ENCODE measurements around the gene TNFAIP8L3. TPM values are rescaled to one million over a fixed set of nuclear protein-coding genes. Genes with fewer than 3 reads are reported as not detected.

The TNFAIP8L3 gene
- total RNA-seq, 1 experiment from 2014 or later, result not detected

GRCh38 chr15:51092480-51093040, 2.1 kb downstream of the TNFAIP8L3 start:
- Histone ChIP-seq H3K4me3 (ENCODE audit: low read length) (no peak overlapping the region), H3K27me3 (ENCODE audit: low read length) (no peaks in the 10 kb centered on the region), H3K4me2 (ENCODE audit: low read depth, low read length, poor library complexity, severe bottlenecking) (no peak overlapping the region), H3K79me2 (ENCODE audit: low read length) (no peaks in the 10 kb centered on the region), H3K9ac (ENCODE audit: low read length) (no peak overlapping the region), H3K9me3 (ENCODE audit: low read length) (no peaks in the 10 kb centered on the region), H2AFZ (ENCODE audit: low read length) (no peak overlapping the region), H4K20me1 (ENCODE audit: insufficient read depth, low read depth, low read length) (no peaks in the 10 kb centered on the region), H3K4me1 (ENCODE audit: low read length) (no peaks in the 10 kb centered on the region), H3K36me3 (ENCODE audit: insufficient read depth, low read length) (no peaks in the 10 kb centered on the region), H3K27ac (ENCODE audit: low read length) (no peak overlapping the region), H3K9me2 (replicated peaks; ENCODE audit: insufficient read depth, low read length) (no peaks in the 10 kb centered on the region)
- DNase-seq, result no peak

GRCh38 chr15:51090753-51091152, 4.0 kb downstream of the TNFAIP8L3 start:
- H3K79me2 ChIP-seq (ENCODE audit: low read length), result no peaks in the 10 kb centered on the region
- no peaks in the 10 kb centered on the region for H3K27me3 ChIP-seq (ENCODE audit: low read length)
- H3K4me3 ChIP-seq (ENCODE audit: low read length), result no peak overlapping the region
- no peaks in the 10 kb centered on the region for H3K9me2 ChIP-seq (replicated peaks; ENCODE audit: insufficient read depth, low read length)
- no peaks in the 10 kb centered on the region for H3K9me3 ChIP-seq (ENCODE audit: low read length)
- H4K20me1 ChIP-seq (ENCODE audit: insufficient read depth, low read depth, low read length), result no peaks in the 10 kb centered on the region
- no peak overlapping the region for H3K9ac ChIP-seq (ENCODE audit: low read length)
- no peak overlapping the region for H2AFZ ChIP-seq (ENCODE audit: low read length)
- no peaks in the 10 kb centered on the region for H3K4me1 ChIP-seq (ENCODE audit: low read length)
- H3K4me2 ChIP-seq (ENCODE audit: low read depth, low read length, poor library complexity, severe bottlenecking), result no peak overlapping the region
- H3K36me3 ChIP-seq (ENCODE audit: insufficient read depth, low read length), result no peaks in the 10 kb centered on the region
- no peak for DNase-seq
- H3K27ac ChIP-seq (ENCODE audit: low read length), result no peak overlapping the region

GRCh38 chr15:51089699-51090453, 4.8 kb downstream of the TNFAIP8L3 start:
- H3K27ac ChIP-seq (ENCODE audit: low read length), result no peak overlapping the region
- no peak overlapping the region for H3K4me3 ChIP-seq (ENCODE audit: low read length)
- H3K9ac ChIP-seq (ENCODE audit: low read length), result no peak overlapping the region
- no peaks in the 10 kb centered on the region for H3K4me1 ChIP-seq (ENCODE audit: low read length)
- H2AFZ ChIP-seq (ENCODE audit: low read length), result no peak overlapping the region
- H3K79me2 ChIP-seq (ENCODE audit: low read length), result no peaks in the 10 kb centered on the region
- no peaks in the 10 kb centered on the region for H3K9me3 ChIP-seq (ENCODE audit: low read length)
- no peak for DNase-seq
- H3K9me2 ChIP-seq (replicated peaks; ENCODE audit: insufficient read depth, low read length), result no peaks in the 10 kb centered on the region
- H3K4me2 ChIP-seq (ENCODE audit: low read depth, low read length, poor library complexity, severe bottlenecking), result no peak overlapping the region
- H3K27me3 ChIP-seq (ENCODE audit: low read length), result no peaks in the 10 kb centered on the region
- H4K20me1 ChIP-seq (ENCODE audit: insufficient read depth, low read depth, low read length), result no peaks in the 10 kb centered on the region
- no peaks in the 10 kb centered on the region for H3K36me3 ChIP-seq (ENCODE audit: insufficient read depth, low read length)

- no peak for DNase-seq
- H3K4me3 ChIP-seq (ENCODE audit: low read length), result no peak overlapping the region
- H3K27me3 ChIP-seq (ENCODE audit: low read length), result no peaks in the 10 kb centered on the region
- H4K20me1 ChIP-seq (ENCODE audit: insufficient read depth, low read depth, low read length), result no peaks in the 10 kb centered on the region
- H3K4me1 ChIP-seq (ENCODE audit: low read length), result no peaks in the 10 kb centered on the region
- no peak overlapping the region for H3K27ac ChIP-seq (ENCODE audit: low read length)
- no peak overlapping the region for H3K9ac ChIP-seq (ENCODE audit: low read length)
- no peaks in the 10 kb centered on the region for H3K9me3 ChIP-seq (ENCODE audit: low read length)
- no peak overlapping the region for H3K4me2 ChIP-seq (ENCODE audit: low read depth, low read length, poor library complexity, severe bottlenecking)
- H3K79me2 ChIP-seq (ENCODE audit: low read length), result no peaks in the 10 kb centered on the region
- H3K36me3 ChIP-seq (ENCODE audit: insufficient read depth, low read length), result no peaks in the 10 kb centered on the region
- no peaks in the 10 kb centered on the region for H3K9me2 ChIP-seq (replicated peaks; ENCODE audit: insufficient read depth, low read length)
- no peak overlapping the region for H2AFZ ChIP-seq (ENCODE audit: low read length)
Measured at GRCh38 chr15:51089041-51089440, 5.7 kb downstream of the TNFAIP8L3 start.

- Histone ChIP-seq H3K9ac (ENCODE audit: low read length) (no peak overlapping the region), H3K9me3 (ENCODE audit: low read length) (no peaks in the 10 kb centered on the region), H3K4me3 (ENCODE audit: low read length) (no peak overlapping the region), H3K27ac (ENCODE audit: low read length) (no peak overlapping the region), H3K4me1 (ENCODE audit: low read length) (no peaks in the 10 kb centered on the region), H2AFZ (ENCODE audit: low read length) (no peak overlapping the region), H3K79me2 (ENCODE audit: low read length) (no peaks in the 10 kb centered on the region), H3K4me2 (ENCODE audit: low read depth, low read length, poor library complexity, severe bottlenecking) (no peak overlapping the region), H3K27me3 (ENCODE audit: low read length) (no peaks in the 10 kb centered on the region), H3K9me2 (replicated peaks; ENCODE audit: insufficient read depth, low read length) (no peaks in the 10 kb centered on the region), H4K20me1 (ENCODE audit: insufficient read depth, low read depth, low read length) (no peaks in the 10 kb centered on the region), H3K36me3 (ENCODE audit: insufficient read depth, low read length) (no peaks in the 10 kb centered on the region)
- DNase-seq, result no peak
Measured at GRCh38 chr15:51088585-51088984, 6.1 kb downstream of the TNFAIP8L3 start.

- Histone ChIP-seq H3K9me3 (ENCODE audit: low read length) (no peaks in the 10 kb centered on the region), H3K36me3 (ENCODE audit: insufficient read depth, low read length) (no peaks in the 10 kb centered on the region), H3K9me2 (replicated peaks; ENCODE audit: insufficient read depth, low read length) (no peaks in the 10 kb centered on the region), H2AFZ (ENCODE audit: low read length) (no peak overlapping the region), H3K27me3 (ENCODE audit: low read length) (no peaks in the 10 kb centered on the region), H3K9ac (ENCODE audit: low read length) (no peak overlapping the region), H4K20me1 (ENCODE audit: insufficient read depth, low read depth, low read length) (no peaks in the 10 kb centered on the region), H3K4me3 (ENCODE audit: low read length) (no peak overlapping the region), H3K4me2 (ENCODE audit: low read depth, low read length, poor library complexity, severe bottlenecking) (no peak overlapping the region), H3K27ac (ENCODE audit: low read length) (no peak overlapping the region), H3K79me2 (ENCODE audit: low read length) (no peaks in the 10 kb centered on the region), H3K4me1 (ENCODE audit: low read length) (no peaks in the 10 kb centered on the region)
- no peak for DNase-seq
Measured at GRCh38 chr15:51087513-51087912, 7.2 kb downstream of the TNFAIP8L3 start.

- Histone ChIP-seq H2AFZ (ENCODE audit: low read length) (0 out of 2 replicates have a peak overlapping the region, but pooled peaks have one; percentile 2), H3K36me3 (ENCODE audit: insufficient read depth, low read length) (no peaks in the 10 kb centered on the region), H3K9ac (ENCODE audit: low read length) (no peak overlapping the region), H3K4me2 (ENCODE audit: low read depth, low read length, poor library complexity, severe bottlenecking) (no peak overlapping the region), H3K79me2 (ENCODE audit: low read length) (no peaks in the 10 kb centered on the region), H4K20me1 (ENCODE audit: insufficient read depth, low read depth, low read length) (no peaks in the 10 kb centered on the region), H3K9me2 (replicated peaks; ENCODE audit: insufficient read depth, low read length) (no peaks in the 10 kb centered on the region), H3K9me3 (ENCODE audit: low read length) (no peaks in the 10 kb centered on the region), H3K27me3 (ENCODE audit: low read length) (no peaks in the 10 kb centered on the region), H3K4me3 (ENCODE audit: low read length) (no peak overlapping the region), H3K4me1 (ENCODE audit: low read length) (no peaks in the 10 kb centered on the region), H3K27ac (ENCODE audit: low read length) (no peak overlapping the region)
- DNase-seq, result no peak
Measured at GRCh38 chr15:51086409-51086808, 8.3 kb downstream of the TNFAIP8L3 start.

GRCh38 chr15:51085764-51086163, 8.9 kb downstream of the TNFAIP8L3 start:
- H3K4me2 ChIP-seq (ENCODE audit: low read depth, low read length, poor library complexity, severe bottlenecking), result no peak overlapping the region
- no peak overlapping the region for H3K27ac ChIP-seq (ENCODE audit: low read length)
- no peaks in the 10 kb centered on the region for H3K9me2 ChIP-seq (replicated peaks; ENCODE audit: insufficient read depth, low read length)
- H3K79me2 ChIP-seq (ENCODE audit: low read length), result no peaks in the 10 kb centered on the region
- H3K9ac ChIP-seq (ENCODE audit: low read length), result no peak overlapping the region
- H3K9me3 ChIP-seq (ENCODE audit: low read length), result no peaks in the 10 kb centered on the region
- no peaks in the 10 kb centered on the region for H4K20me1 ChIP-seq (ENCODE audit: insufficient read depth, low read depth, low read length)
- H3K27me3 ChIP-seq (ENCODE audit: low read length), result no peaks in the 10 kb centered on the region
- no peak overlapping the region for H3K4me3 ChIP-seq (ENCODE audit: low read length)
- H3K36me3 ChIP-seq (ENCODE audit: insufficient read depth, low read length), result no peaks in the 10 kb centered on the region
- H3K4me1 ChIP-seq (ENCODE audit: low read length), result no peaks in the 10 kb centered on the region
- no peak for DNase-seq
- no peak overlapping the region for H2AFZ ChIP-seq (ENCODE audit: low read length)
